Mononuclear cell (primary cell): Measurements from ENCODE around the gene RIC8A. TPM values are rescaled to one million over a fixed set of nuclear protein-coding genes. Genes with fewer than 3 reads are reported as not detected.

Experiments used
- H3K27me3 ChIP-seq: 2 replicates; pipeline ENCODE4 v1.6.0; 2011; ENCODE audit warnings: low read length, control low read depth; ENCODE audit not compliant: insufficient read depth
- H3K4me1 ChIP-seq: 2 replicates; pipeline ENCODE4 v1.5.1; 2011; ENCODE audit warnings: mild to moderate bottlenecking, low read length, control low read depth; ENCODE audit not compliant: insufficient read depth
- H3K4me3 ChIP-seq: 2 replicates; pipeline ENCODE4 v1.5.1; 2011; ENCODE audit warnings: mild to moderate bottlenecking, low read length, moderate library complexity
- H3K9me3 ChIP-seq: 2 replicates; pipeline ENCODE4 v1.5.1; 2011; ENCODE audit warnings: low read depth, mild to moderate bottlenecking, control low read depth, low read length
- total RNA-seq: library from RNA; depleted of rRNA; stranded (reverse); fragments of >200 nt; gene quantifications from one replicate; pipeline ENCODE4 v1.2.3, GENCODE V29; 2012

Gene RIC8A
- total RNA-seq, 1 donor, result 53.4 TPM

GRCh38 chr11:240315-240714 is 32.8 kb downstream of the RIC8A start:
- no peaks in the 10 kb centered on the region for H3K9me3 ChIP-seq
- H3K4me1 ChIP-seq, result peaks cover 21% of the 10 kb centered on the region
- H3K27me3 ChIP-seq, result no peaks in the 10 kb centered on the region
- no peak overlapping the region for H3K4me3 ChIP-seq

DNA sequence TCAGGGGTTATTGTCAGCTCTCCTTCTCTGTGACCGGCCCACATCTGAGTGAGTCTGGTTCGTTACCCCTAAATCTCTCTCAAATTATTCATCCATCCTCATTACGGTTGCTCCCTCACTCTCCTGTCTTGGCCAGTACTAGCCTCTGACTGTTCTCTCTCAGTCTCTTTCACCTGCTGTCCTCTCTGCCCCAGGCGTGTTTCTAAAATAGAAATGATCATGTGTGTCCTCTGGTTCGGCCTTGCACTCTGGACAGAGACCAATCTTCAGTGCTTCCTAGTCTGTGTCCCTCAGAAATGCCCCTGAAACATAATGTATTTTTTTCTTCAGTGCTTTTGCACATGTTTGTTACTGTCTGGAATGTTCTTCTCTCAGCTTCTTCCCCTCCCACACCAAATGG is 34.1 kb downstream of the RIC8A start:
- H3K9me3 ChIP-seq, result no peaks in the 10 kb centered on the region
- H3K4me3 ChIP-seq, result no peak overlapping the region
- H3K4me1 ChIP-seq, result peaks cover 16% of the 10 kb centered on the region
- no peaks in the 10 kb centered on the region for H3K27me3 ChIP-seq

GRCh38 chr11:244376-244775 is 36.9 kb downstream of the RIC8A start:
- peaks cover 2% of the 10 kb centered on the region for H3K4me1 ChIP-seq
- H3K4me3 ChIP-seq, result no peak overlapping the region
- H3K9me3 ChIP-seq, result no peaks in the 10 kb centered on the region
- H3K27me3 ChIP-seq, result no peaks in the 10 kb centered on the region

DNA sequence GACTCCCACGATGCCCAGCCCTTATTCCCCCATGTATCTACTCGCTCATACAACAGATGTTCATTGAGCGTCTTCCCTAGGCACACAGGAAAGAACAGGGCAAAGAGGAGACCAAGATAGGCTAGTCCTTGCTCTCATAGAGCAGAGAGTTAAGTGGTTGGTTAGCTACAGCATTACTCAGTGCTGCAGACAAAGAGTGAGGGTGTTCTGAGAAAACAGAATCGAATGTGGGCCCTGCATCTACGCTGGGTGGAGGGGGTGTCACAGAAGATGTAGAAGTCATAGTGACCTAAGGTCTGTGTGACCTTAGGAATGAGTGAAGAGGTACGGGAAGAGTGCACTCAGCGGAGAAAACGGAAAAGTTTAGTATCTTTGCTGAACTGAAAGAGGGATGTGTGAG is 41.6 kb downstream of the RIC8A start:
- Histone ChIP-seq H3K4me3 (no peak overlapping the region), H3K4me1 (peaks cover 5% of the 10 kb centered on the region), H3K27me3 (no peaks in the 10 kb centered on the region), H3K9me3 (no peaks in the 10 kb centered on the region)

- H3K4me3 ChIP-seq, result no peak overlapping the region
- H3K4me1 ChIP-seq, result peaks cover 5% of the 10 kb centered on the region
- no peaks in the 10 kb centered on the region for H3K27me3 ChIP-seq
- H3K9me3 ChIP-seq, result no peaks in the 10 kb centered on the region
These were observed 42.8 kb downstream of the RIC8A start for GRCh38 chr11:250274-250673.

GRCh38 chr11:250740-251299 is 43.3 kb downstream of the RIC8A start:
- H3K27me3 ChIP-seq, result no peaks in the 10 kb centered on the region

DNA sequence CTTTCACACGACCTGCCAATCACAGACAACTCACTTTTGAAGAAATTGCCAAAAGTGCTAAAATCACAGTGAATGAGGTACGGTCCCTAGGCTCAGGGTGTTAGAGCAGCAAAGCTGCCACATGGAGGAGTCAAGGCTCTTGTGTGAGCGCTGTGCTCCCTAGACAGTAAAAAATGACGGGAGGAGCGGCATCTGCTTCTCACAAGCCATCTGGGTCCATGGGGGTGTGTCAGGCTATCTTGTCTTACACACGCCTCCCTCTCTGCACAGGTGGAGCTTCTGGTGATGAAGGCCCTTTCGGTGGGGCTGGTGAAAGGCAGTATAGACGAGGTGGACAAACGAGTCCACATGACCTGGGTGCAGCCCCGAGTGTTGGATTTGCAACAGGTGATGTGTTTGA is 44.0 kb downstream of the RIC8A start:
- Histone ChIP-seq H3K4me3 (no peak overlapping the region), H3K9me3 (no peaks in the 10 kb centered on the region), H3K27me3 (no peaks in the 10 kb centered on the region), H3K4me1 (peaks cover 5% of the 10 kb centered on the region)

More at GRCh38 chr11:250740-251299, 43.3 kb downstream of the RIC8A start:
- Histone ChIP-seq H3K9me3 (no peaks in the 10 kb centered on the region), H3K4me3 (no peak overlapping the region), H3K4me1 (peaks cover 5% of the 10 kb centered on the region)

GRCh38 chr11:252666-253065 is 45.2 kb downstream of the RIC8A start:
- no peaks in the 10 kb centered on the region for H3K27me3 ChIP-seq
- no peaks in the 10 kb centered on the region for H3K9me3 ChIP-seq
- peaks cover 13% of the 10 kb centered on the region for H3K4me1 ChIP-seq
- H3K4me3 ChIP-seq, result no peak overlapping the region

DNA sequence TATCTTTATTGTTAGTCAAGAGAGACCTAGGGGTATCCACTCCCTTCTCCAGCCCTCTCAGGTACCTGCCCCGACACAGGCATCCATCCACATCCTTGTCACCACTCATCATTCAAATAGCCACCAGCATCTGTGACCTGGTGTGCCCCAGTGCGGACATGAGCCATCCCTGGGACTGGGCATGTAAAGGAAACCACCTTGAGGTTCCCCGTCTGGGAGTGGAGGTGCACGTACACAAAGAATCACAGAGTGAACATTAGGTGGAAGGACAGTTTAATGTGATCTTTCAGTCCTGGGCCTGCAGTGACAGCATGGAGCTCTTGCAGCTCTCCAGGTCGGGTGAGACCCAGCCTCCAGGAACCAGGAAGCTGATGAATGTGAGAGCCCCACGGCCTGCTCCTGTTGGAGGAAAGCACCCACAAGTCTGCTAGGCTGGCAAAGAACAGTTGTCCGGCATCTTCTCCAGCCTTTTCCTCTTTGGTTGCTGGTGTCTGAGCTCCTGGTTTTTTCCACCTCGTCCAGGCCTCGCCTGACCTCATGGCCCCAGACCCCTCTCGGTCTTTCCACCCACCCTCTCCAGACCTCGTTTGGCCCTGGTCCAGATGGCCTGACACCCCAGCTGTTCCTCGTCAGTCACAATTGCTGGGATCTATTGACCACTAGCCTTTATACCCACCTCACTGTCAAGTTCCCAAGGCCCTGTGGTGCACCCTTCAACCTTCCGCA is 45.8 kb downstream of the RIC8A start:
- Histone ChIP-seq H3K4me1 (peaks cover 16% of the 10 kb centered on the region), H3K9me3 (no peaks in the 10 kb centered on the region), H3K4me3 (no peak overlapping the region), H3K27me3 (no peaks in the 10 kb centered on the region)

- H3K4me3 ChIP-seq, result no peak overlapping the region
- H3K4me1 ChIP-seq, result peaks cover 16% of the 10 kb centered on the region
- no peaks in the 10 kb centered on the region for H3K9me3 ChIP-seq
- H3K27me3 ChIP-seq, result no peaks in the 10 kb centered on the region
These were observed 46.4 kb downstream of the RIC8A start for GRCh38 chr11:253886-254270.

- no peaks in the 10 kb centered on the region for H3K9me3 ChIP-seq
- no peak overlapping the region for H3K4me3 ChIP-seq
- H3K4me1 ChIP-seq, result peaks cover 16% of the 10 kb centered on the region
- H3K27me3 ChIP-seq, result no peaks in the 10 kb centered on the region
These were observed 47.7 kb downstream of the RIC8A start for GRCh38 chr11:255176-255575.

DNA sequence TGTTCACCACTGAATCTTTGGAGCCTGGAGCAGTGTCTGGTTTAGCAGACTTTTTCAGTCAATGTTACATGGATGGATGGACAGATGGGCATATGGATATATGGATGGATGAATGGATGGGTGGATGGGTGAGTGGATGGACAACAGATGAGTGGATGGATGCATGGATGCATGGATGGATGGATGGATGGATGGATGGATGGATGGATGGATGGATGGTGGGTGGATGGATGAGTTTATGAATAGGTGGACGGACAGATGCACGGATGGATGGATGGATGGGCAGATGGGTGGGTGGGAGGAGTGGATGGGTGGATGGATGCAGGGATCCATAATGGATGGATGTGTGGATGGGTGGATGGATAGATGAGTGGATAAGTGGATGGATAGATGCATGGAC is 48.3 kb downstream of the RIC8A start:
- H3K27me3 ChIP-seq, result no peaks in the 10 kb centered on the region
- H3K9me3 ChIP-seq, result no peaks in the 10 kb centered on the region
- peaks cover 15% of the 10 kb centered on the region for H3K4me1 ChIP-seq
- H3K4me3 ChIP-seq, result no peak overlapping the region

DNA sequence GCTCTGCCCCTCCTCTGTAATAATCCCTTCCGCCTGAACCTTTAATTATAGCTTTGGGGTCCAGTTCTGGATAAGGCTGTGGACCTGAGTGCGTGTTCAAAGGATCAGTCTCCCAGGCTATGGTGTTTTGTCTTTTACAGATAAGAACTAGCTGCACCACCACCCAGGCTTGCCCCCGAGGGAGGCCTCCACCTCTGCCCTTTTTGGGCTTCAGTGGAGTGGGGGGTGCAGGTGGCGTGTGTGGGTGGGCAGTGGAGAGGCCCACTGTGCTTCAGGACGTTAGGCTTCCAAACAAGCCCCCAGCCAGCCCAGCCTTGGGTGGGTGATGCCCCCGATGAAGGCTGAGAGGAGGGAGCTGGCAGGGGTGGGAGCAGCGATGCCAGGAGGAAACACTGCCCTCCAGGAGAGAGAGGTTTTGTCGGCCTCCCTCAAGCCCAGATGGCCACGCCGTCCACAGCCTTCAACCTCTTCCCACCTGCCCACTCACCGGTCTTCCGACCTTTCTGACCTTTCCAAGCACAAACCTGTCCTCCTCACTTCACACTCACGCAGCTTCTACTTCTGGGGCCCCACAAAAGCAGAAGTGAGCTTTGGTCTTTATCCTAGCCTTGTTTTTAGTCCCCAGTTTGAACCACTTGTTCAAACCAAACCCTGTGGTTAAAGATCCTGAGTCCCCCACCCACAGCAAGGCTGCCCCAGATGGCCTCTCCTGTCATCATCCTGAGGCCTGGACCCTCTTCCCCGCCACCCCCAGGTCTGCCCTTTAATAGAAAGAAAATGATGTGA is 49.6 kb downstream of the RIC8A start:
- Histone ChIP-seq H3K4me1 (peaks cover 11% of the 10 kb centered on the region), H3K27me3 (no peaks in the 10 kb centered on the region), H3K9me3 (no peaks in the 10 kb centered on the region), H3K4me3 (no peak overlapping the region)

GRCh38 chr11:257766-258493 is 50.4 kb downstream of the RIC8A start:
- H3K4me3 ChIP-seq, result no peak overlapping the region
- peaks cover 11% of the 10 kb centered on the region for H3K4me1 ChIP-seq
- H3K9me3 ChIP-seq, result no peaks in the 10 kb centered on the region
- no peaks in the 10 kb centered on the region for H3K27me3 ChIP-seq

DNA sequence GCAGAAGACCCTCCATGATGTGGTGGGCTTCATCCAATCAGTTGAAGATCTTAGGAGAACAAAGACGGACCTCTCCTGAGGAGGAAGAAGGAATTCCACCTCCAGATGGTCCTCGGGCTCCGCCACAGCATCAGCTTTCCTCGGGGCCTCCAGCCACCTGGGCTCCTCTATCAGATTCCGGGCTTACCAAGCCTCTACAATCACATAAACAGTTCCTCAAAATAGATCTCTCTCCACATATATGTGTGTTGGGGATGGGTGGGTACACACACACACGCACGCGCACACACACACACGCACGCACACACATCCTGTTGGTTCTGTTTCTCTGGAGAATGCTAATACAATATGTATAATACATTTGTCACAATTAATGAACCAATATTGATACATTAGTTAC is 51.9 kb downstream of the RIC8A start:
- Histone ChIP-seq H3K27me3 (no peaks in the 10 kb centered on the region), H3K4me1 (peaks cover 11% of the 10 kb centered on the region), H3K9me3 (no peaks in the 10 kb centered on the region), H3K4me3 (no peak overlapping the region)
